HPDE6-E6E7 (cell line): ENCODE measurements around the gene LMTK3.
A peak's percentile ranks its signal among the peaks of the same experiment; 100 is the strongest.
"Not testable (repeated sequence)": the region's sequence is repeated elsewhere in the genome, so short reads cannot be mapped to it uniquely, and the experiment has no call there.

ENCODE experiments used
- DNase-seq: peaks from one replicate; pipeline ENCODE4 v3.0.0; 2011; ENCODE audit warnings: missing footprints; ENCODE audit errors: extremely low spot score

The LMTK3 gene

GRCh38 chr19:48488478-48488877, 23.2 kb downstream of the LMTK3 start:
- DNase-seq, result not testable (repeated sequence)

GRCh38 chr19:48487948-48488347, 23.7 kb downstream of the LMTK3 start:
- DNase-seq, result peak; percentile 91

GRCh38 chr19:48487544-48487943, 24.1 kb downstream of the LMTK3 start:
- DNase-seq, result no peak

- DNase-seq, result not testable (repeated sequence)
Measured at GRCh38 chr19:48486706-48487105, 24.9 kb downstream of the LMTK3 start.

- no peak for DNase-seq
Measured at GRCh38 chr19:48484931-48485612, 26.6 kb downstream of the LMTK3 start.

GRCh38 chr19:48484247-48484893, 27.3 kb downstream of the LMTK3 start:
- DNase-seq, result no peak

GRCh38 chr19:48483301-48483700, 28.3 kb downstream of the LMTK3 start:
- DNase-seq, result no peak

GRCh38 chr19:48481846-48482639, 29.6 kb downstream of the LMTK3 start:
- no peak for DNase-seq

- DNase-seq, result no peak
Measured at GRCh38 chr19:48480558-48481500, 30.8 kb downstream of the LMTK3 start.

GRCh38 chr19:48480183-48480557, 31.5 kb downstream of the LMTK3 start:
- peak; percentile 29 for DNase-seq

GRCh38 chr19:48479686-48480085, 31.9 kb downstream of the LMTK3 start:
- no peak for DNase-seq

GRCh38 chr19:48478339-48479256, 33.0 kb downstream of the LMTK3 start:
- DNase-seq, result no peak

- no peak for DNase-seq
Measured at GRCh38 chr19:48477698-48478338, 33.8 kb downstream of the LMTK3 start.

- no peak for DNase-seq
Measured at GRCh38 chr19:48477067-48477685, 34.5 kb downstream of the LMTK3 start.

GRCh38 chr19:48476176-48476575, 35.5 kb downstream of the LMTK3 start:
- DNase-seq, result no peak

GRCh38 chr19:48475369-48476068, 36.1 kb downstream of the LMTK3 start:
- no peak for DNase-seq

GRCh38 chr19:48474084-48474592, 37.5 kb downstream of the LMTK3 start:
- DNase-seq, result no peak

- DNase-seq, result no peak
Measured at GRCh38 chr19:48473161-48473966, 38.3 kb downstream of the LMTK3 start.
